PC-3 (cell line): Measurements from ENCODE around the gene TAF1. TPM values are rescaled to one million over a fixed set of nuclear protein-coding genes. Genes with fewer than 3 reads are reported as not detected.
"Not testable (repeated sequence)": the region's sequence is repeated elsewhere in the genome, so short reads cannot be mapped to it uniquely, and the experiment has no call there.

ENCODE experiments used
- ATAC-seq: fragments of 200-7000 bp; cut with Tn5 transposase; 2 replicates; pipeline ENCODE4 v1.9.1; 2020; ENCODE audit warnings: mild to moderate bottlenecking, moderate library complexity
- BruUV-seq: library from RNA; stranded (reverse); fragments of 400-500 nt; replicated peaks from 2 replicates; lab custom pipeline; 2021; lab: Mats Ljungman, UMichigan
- CTCF ChIA-PET: fragments of 300-600 bp; sonication (Branson Sonifier 250); formaldehyde crosslinking; loops from one replicate; lab custom pipeline; 2022; ENCODE audit warnings: antibody characterized with exemption; lab: Charles Lee
- POLR2A ChIA-PET: fragments of 300-600 bp; sonication (Branson Sonifier 250); formaldehyde crosslinking; loops from one replicate; lab custom pipeline; 2022; ENCODE audit warnings: antibody characterized with exemption; ENCODE audit not compliant: unreplicated experiment; lab: Charles Lee
- DNase-seq: peaks from one replicate; pipeline ENCODE4 v3.0.0-alpha.2; 2015
- H2AFZ ChIP-seq: fragments of 300-600 bp; sonication (generic); 2 replicates; pipeline ENCODE4 v1.6.0; 2016; ENCODE audit warnings: antibody characterized with exemption, low read length
- H3F3A ChIP-seq: fragments of 300-600 bp; sonication (generic); one replicate; pipeline ENCODE4 v1.6.0; 2017; ENCODE audit warnings: antibody characterized with exemption, low read length, control low read depth, mild to moderate bottlenecking; ENCODE audit not compliant: unreplicated experiment
- H3K27ac ChIP-seq: fragments of 300-600 bp; sonication (generic); 2 replicates; pipeline ENCODE4 v1.5.1; 2016; ENCODE audit warnings: mild to moderate bottlenecking, low read length
- H3K27me3 ChIP-seq: fragments of 300-600 bp; sonication (generic); 2 replicates; pipeline ENCODE4 v1.6.1; 2016; ENCODE audit warnings: low read length, mixed read lengths
- H3K36me3 ChIP-seq: fragments of 300-600 bp; sonication (generic); 2 replicates; pipeline ENCODE4 v1.6.1; 2016; ENCODE audit warnings: low read depth, mixed run types, low read length, mixed read lengths
- H3K4me1 ChIP-seq: fragments of 300-600 bp; sonication (generic); 2 replicates; pipeline ENCODE4 v1.5.1; 2016; ENCODE audit warnings: low read length; ENCODE audit not compliant: insufficient read depth
- H3K4me2 ChIP-seq: fragments of 300-600 bp; sonication (generic); 2 replicates; pipeline ENCODE4 v1.6.0; 2016; ENCODE audit warnings: low read length
- H3K4me3 ChIP-seq: fragments of 300-600 bp; sonication (generic); 2 replicates; pipeline ENCODE4 v1.5.1; 2016; ENCODE audit warnings: mild to moderate bottlenecking, low read length, mixed read lengths
- H3K79me2 ChIP-seq: fragments of 300-600 bp; sonication (generic); 2 replicates; pipeline ENCODE4 v1.6.1; 2017; ENCODE audit warnings: low read length, mixed read lengths
- H3K9ac ChIP-seq: fragments of 300-600 bp; sonication (generic); 2 replicates; pipeline ENCODE4 v1.6.0; 2016; ENCODE audit warnings: mild to moderate bottlenecking, low read length
- H3K9me2 ChIP-seq: fragments of 300-600 bp; sonication (generic); replicated peaks from 2 replicates; pipeline ENCODE4 v1.6.1; 2016; ENCODE audit warnings: mixed run types, low read length, mixed read lengths
- H3K9me3 ChIP-seq: fragments of 300-600 bp; sonication (generic); 2 replicates; pipeline ENCODE4 v1.6.1; 2016; ENCODE audit warnings: low read length, mixed read lengths
- H4K20me1 ChIP-seq: fragments of 300-600 bp; sonication (generic); 2 replicates; pipeline ENCODE4 v1.6.1; 2016; ENCODE audit warnings: low read length, mixed read lengths
- CTCF ChIP-seq: fragments of 300-600 bp; sonication (generic); conservative IDR thresholded peaks from 2 replicates; pipeline ENCODE4 v1.5.1; 2017; ENCODE audit warnings: antibody characterized with exemption, low read depth, mild to moderate bottlenecking, low read length
- EZH2 ChIP-seq: fragments of 300-600 bp; sonication (generic); IDR thresholded peaks from one replicate; pipeline ENCODE4 v1.6.1; 2017; ENCODE audit warnings: antibody characterized with exemption, mild to moderate bottlenecking, low read length; ENCODE audit not compliant: unreplicated experiment
- EZH2phosphoT487 ChIP-seq: fragments of 300-600 bp; sonication (generic); IDR thresholded peaks from 2 replicates; pipeline ENCODE4 v1.6.1; 2018; ENCODE audit warnings: mild to moderate bottlenecking, antibody characterized with exemption, low read length, borderline replicate concordance
- intact Hi-C: fragments of 100-400 bp; cut with micrococcal nuclease; formaldehyde crosslinking; loops from 2 replicates; pipeline ENCODE4 v1.9.0; 2023
- total RNA-seq: library from RNA; depleted of rRNA; stranded (reverse); fragments of >200 nt; gene quantifications from 2 replicates; pipeline ENCODE4 v1.2.3, GENCODE V29; 2014

The TAF1 gene
- total RNA-seq, 1 experiment from 2014 or later, result 36.8 TPM

DNA sequence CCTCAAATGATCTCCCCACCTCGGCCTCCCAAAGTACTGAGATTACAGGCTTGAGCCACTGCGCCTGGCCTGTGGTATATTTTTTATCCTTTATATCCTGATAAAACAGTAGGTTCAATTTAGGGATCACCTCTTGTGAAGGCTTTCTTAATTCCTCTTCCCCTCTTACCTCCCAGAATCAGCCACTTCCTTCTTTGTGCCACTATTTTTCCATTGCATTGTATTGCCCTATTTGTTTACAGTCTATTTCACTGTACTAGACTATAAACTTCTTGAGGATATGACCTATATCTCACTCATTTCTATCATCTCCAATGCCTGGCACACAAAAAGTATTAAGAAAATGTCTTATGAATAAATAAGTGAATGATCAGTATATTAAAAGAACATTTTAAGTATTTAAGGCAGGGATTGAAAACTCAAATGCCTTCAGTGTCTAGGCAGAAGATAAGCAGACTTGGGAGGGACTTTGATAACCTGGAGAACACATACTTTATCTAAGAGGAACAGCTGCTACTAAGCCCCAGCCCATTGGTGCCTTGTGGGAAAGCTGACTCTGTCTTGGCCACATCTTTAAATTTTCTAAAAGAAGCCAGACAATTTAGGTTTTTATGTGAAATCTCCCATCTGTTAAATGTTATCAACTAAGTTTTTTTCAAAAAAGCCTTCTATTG, 84.4 kb downstream of the TAF1 start:
- Histone ChIP-seq H3F3A (no peaks in the 10 kb centered on the region), H2AFZ (no peak overlapping the region), H3K9ac (no peak overlapping the region), H3K4me1 (no peaks in the 10 kb centered on the region), H3K9me2 (no peaks in the 10 kb centered on the region), H3K79me2 (no peaks in the 10 kb centered on the region), H3K27me3 (no peaks in the 10 kb centered on the region), H3K36me3 (peaks cover 12% of the 10 kb centered on the region), H3K9me3 (no peaks in the 10 kb centered on the region), H3K4me3 (no peak overlapping the region), H4K20me1 (no peaks in the 10 kb centered on the region), H3K4me2 (no peak overlapping the region), H3K27ac (no peak overlapping the region)
- POLR2A ChIA-PET, result no interaction called here
- no peak for DNase-seq
- CTCF ChIA-PET, result no interaction called here
- ATAC-seq, result no peak
- BruUV-seq, result no TSS peak
- no peak for TF ChIP-seq EZH2
- TF ChIP-seq EZH2phosphoT487, result no peak
- no peak for TF ChIP-seq CTCF
- intact Hi-C loops, result no loop called here

- H3F3A ChIP-seq, intact Hi-C loops: not testable (repeated sequence)
These were observed 85.4 kb downstream of the TAF1 start for GRCh38 chrX:71451518-71451917.

GRCh38 chrX:71453056-71453455, 86.9 kb downstream of the TAF1 start:
- ATAC-seq (no peak), DNase-seq (no peak)
- H4K20me1 ChIP-seq, result no peaks in the 10 kb centered on the region
- H3K9ac ChIP-seq, result no peak overlapping the region
- no peaks in the 10 kb centered on the region for H3K27me3 ChIP-seq
- H3F3A ChIP-seq, result no peaks in the 10 kb centered on the region
- H3K27ac ChIP-seq, result no peak overlapping the region
- intact Hi-C loops, result no loop called here
- TF ChIP-seq EZH2, result no peak
- no peak for TF ChIP-seq CTCF
- no peak for TF ChIP-seq EZH2phosphoT487
- no peaks in the 10 kb centered on the region for H3K4me1 ChIP-seq
- no peak overlapping the region for H3K4me2 ChIP-seq
- no peaks in the 10 kb centered on the region for H3K9me2 ChIP-seq
- POLR2A ChIA-PET, result no interaction called here
- no peak overlapping the region for H2AFZ ChIP-seq
- no peaks in the 10 kb centered on the region for H3K9me3 ChIP-seq
- no peak overlapping the region for H3K4me3 ChIP-seq
- H3K36me3 ChIP-seq, result peaks cover 23% of the 10 kb centered on the region
- no TSS peak for BruUV-seq
- H3K79me2 ChIP-seq, result no peaks in the 10 kb centered on the region
- CTCF ChIA-PET, result no interaction called here

More at GRCh38 chrX:71451518-71451917, 85.4 kb downstream of the TAF1 start:
- H3K79me2 ChIP-seq, POLR2A ChIA-PET, H3K9me3 ChIP-seq, H2AFZ ChIP-seq, H3K9me2 ChIP-seq, H3K4me2 ChIP-seq, H3K27me3 ChIP-seq, ATAC-seq, H3K9ac ChIP-seq, H4K20me1 ChIP-seq, BruUV-seq, H3K4me1 ChIP-seq, H3K4me3 ChIP-seq, CTCF ChIA-PET, DNase-seq, H3K27ac ChIP-seq: not testable (repeated sequence)
- H3K36me3 ChIP-seq, result peaks cover 11% of the 10 kb centered on the region
